GM10847 (cell line): ENCODE data around the gene SETD1B.

Experiments
- POLR2A ChIP-seq: IDR thresholded peaks from 2 replicates; pipeline ENCODE4 v1.6.1; 2011; ENCODE audit not compliant: insufficient read length; ENCODE audit errors: extremely low read depth

Gene SETD1B

GRCh38 chr12:121776190-121777098 lies 27.4 kb upstream of the SETD1B start:
- TF ChIP-seq POLR2A = no peak

DNA sequence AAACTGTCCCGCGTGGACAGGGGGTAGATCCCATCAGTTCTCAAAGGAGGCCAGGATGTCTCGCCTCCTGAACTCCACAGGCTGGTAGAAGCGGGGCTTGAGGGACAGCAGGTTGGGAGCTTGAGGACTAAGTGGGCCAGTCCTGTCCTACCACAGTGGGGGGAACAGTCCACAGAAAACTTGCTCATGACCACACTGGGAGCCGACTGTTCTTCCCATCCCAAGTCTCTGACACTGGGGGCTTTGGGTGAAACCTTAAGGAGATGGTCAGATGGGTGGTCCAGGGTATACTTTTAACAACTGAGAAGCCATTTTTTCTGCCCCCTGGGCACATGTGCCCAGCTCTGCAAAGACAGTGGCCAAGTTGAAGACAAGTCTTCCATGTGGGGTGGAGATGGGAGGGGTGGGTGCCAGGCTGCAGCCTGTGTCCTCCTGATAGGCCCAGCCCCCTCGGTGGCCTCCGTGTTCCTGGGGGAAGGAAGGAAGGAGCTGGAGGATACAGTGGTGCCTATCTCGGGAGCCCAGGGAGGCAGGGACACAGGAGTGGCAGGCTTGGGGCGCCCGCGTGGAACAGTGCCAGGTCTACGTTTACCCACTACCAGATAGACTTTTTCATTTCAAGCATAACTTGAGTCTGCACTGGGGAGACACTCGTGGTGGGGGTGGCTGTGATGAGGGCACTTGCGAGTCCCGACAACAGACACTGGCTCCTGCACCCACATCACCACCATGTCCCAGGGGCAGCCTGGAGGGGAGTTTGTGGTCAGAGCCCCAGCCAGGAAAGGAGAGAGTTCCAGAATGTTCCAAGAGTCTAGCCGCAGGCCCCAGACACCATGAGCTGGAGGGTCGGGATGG lies 25.0 kb upstream of the SETD1B start:
- no peak for TF ChIP-seq POLR2A

- TF ChIP-seq POLR2A = no peak
Observed at GRCh38 chr12:121779422-121779895, 24.4 kb upstream of the SETD1B start.

DNA sequence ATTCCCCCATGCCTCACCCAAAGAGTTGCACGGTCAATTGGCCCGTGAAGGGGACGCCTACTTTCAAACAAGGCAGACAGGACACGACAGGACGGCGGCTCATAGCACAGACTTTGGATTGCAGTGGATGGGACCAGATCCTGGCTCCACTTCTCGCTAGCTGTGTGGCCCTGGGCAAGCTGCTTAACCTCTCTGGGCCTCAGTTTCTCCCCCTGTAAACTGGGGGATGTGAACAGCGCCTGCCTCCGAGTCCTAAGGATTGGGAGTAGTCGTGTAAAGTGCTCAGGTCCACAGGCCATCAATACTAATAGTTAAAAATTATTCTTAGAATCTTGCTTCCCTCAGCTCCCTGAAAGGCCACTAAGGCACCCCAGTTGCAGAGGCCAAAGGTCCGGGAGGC lies 23.4 kb upstream of the SETD1B start:
- TF ChIP-seq POLR2A = no peak

GRCh38 chr12:121781484-121781997 lies 22.3 kb upstream of the SETD1B start:
- TF ChIP-seq POLR2A = no peak

DNA sequence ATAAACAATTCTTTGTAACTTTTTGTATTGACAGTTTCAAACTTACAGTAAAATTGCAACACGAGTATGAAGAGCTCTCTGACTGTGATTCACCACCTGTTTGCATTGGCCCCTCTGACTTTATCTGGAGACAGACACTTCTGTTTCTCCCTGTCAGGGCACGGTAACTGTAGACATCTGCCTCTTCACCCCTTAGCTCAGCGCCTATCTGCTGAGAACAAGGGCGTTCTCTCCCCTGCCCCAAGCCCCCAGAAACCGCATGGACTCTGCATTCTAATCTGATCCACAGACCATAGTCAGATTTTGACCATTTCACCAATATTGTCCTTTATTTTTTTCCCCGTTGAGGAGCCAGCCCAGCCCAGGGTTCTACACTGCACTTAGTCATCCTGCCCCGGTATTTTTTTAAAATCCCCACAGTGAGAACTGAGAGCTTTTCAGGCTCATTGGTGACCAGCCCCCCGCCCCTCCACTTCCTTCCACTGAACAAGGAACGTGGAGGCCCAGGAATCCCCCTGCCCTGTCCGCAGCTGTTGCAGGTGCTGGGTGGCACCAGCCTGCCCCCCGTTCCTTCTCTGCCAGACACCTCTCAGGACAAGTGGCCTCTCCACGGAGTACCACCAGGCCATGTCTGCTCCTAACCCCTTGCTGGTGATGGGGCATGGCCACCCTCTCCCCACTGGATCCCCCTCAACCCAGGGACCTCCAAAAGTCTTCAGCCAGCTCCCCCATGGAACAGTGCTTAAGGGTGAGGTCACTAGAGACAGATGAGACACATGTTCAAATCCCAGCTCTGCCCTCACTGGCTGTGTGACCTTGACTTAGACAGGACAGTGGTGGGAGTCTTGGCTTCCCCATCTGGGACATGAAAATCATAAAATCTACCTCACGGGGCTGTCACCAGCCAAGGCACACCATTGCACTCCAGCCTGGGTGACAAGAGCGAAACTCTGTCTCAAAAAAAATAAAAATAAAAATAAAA lies 21.5 kb upstream of the SETD1B start:
- no peak for TF ChIP-seq POLR2A

- TF ChIP-seq POLR2A = no peak
Observed at GRCh38 chr12:121783766-121784165, 20.0 kb upstream of the SETD1B start.

DNA sequence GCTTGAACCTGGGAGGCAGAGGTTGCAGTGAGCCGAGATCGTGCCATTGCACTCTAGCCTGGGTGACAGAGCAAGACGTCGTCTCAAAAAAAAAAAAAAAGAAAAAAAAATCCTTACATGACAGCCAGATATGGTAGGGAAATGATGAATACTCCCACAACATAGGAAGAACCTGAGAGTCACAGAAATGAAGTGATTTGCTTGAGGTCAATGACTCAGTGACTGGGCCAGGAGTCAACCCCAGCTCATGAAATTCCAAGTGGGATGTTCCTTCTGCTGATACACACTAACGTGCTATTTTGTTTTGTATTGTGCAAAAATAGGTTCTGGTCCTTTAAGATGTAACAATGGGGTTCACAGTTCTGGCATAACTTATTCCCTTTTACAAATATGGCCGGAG lies 19.3 kb upstream of the SETD1B start:
- no peak for TF ChIP-seq POLR2A

GRCh38 chr12:121786440-121786825 lies 17.4 kb upstream of the SETD1B start:
- no peak for TF ChIP-seq POLR2A

DNA sequence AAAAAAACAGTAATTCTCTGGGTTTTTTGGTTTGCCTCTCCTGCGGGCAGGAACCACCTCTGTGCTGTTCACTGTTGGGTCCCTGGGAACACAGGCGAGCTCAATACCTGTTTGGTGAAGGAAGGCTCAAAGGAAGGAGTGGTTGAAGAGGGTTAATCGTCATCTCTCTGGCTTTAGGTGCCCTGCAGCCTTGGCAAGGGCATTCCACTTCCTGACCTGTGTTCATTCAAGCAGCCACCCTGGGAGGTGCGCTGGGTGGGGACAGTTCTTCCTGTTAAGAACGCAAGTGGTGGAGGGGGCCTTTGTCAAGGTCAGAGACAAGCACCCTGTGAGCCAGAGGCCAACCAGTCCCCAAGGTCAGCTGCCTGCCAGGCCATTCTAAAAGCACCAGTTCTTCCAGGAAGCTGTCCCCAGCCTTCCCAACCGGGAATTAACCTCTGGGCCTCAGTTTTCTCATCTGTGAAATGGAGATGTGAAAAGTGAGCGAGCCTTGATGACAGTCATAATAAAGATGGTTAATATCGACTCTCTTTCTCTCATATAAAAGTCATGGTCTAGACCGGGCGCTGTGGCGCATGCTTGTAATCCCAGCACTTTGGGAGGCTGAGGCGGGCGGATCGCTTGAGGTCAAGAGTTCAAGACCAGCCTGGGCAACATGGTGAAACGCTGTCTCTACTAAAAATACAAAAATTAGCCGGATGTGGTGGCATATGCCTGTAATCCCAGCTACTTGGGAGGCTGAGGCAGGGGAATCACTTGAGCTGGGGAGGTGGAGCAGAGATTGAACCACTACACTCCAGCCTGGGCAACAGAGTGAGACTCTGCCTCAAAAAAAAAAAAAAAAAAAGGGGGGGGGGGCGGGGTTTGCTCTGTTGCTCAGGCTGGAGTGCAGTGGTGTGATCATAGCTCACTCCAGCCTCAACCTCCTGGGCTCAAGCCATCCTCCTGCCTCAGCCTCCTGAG lies 16.5 kb upstream of the SETD1B start:
- no peak for TF ChIP-seq POLR2A

DNA sequence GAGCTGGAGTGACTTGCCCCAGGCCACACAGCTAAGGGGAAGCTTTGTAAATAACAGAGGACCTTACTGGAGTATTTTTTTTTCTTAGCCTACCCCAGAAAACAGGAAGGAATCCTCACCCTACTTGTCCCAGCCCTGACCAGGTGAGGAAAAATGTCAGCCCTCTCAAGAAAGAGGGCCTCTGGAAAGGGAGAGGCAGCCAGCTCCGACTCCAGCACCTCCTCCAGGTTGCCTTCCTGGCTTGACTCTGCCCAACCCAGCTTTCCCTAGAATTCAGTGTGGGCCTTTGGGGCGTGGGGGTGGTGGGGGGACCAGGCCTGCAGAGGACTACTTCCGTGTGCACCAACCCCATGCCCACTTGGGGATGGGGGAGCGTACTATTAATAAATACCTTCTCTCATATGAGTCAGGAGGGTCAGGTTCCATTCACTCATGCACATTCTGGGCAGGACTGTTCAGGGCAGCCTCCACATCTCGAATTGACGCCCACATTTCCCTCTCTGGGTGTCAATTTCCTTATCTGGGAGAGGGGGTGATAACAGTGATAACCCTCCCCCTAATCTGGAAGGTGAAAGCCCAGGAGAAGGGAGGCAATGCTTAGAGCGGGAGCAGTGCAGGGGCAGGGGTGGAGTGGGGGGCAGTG lies 15.5 kb upstream of the SETD1B start:
- TF ChIP-seq POLR2A = no peak

DNA sequence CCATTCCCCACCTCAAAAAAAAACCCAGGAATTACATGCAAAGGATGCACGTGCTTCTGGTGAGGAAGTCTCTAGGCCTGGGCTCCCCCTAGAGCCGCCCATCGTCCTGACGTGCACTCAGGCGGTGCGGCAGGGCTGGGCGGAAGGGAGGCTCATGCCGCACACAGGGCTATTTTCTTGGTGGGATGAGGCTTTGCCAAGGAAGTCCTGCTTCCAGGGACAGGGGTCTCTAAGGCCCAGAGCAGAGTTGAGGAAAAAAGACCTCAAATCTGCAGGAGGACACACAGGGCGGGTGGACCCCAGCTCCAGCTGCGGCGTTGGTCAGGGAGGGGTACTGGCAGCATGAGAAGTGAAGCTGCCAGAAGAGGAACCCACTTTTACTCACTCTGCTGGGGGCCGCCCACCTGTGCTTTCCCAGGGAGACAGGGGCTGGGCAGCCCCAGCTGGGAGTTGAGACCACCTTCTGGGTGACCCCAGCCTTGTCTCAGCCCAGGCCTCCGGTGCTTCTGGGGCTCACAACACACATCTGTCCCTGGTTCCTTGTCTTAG lies 14.5 kb upstream of the SETD1B start:
- TF ChIP-seq POLR2A = no peak
